CD4-positive, alpha-beta T cell treated with Interleukin-12 subunit alpha and Interleukin-12 subunit beta, for 1 hour (primary cell): Measurements from ENCODE around the gene ZNF469.

ENCODE experiments used
- DNase-seq: peaks from one replicate; pipeline ENCODE4 v3.0.0-alpha.2; 2020

ZNF469 gene, protein sequence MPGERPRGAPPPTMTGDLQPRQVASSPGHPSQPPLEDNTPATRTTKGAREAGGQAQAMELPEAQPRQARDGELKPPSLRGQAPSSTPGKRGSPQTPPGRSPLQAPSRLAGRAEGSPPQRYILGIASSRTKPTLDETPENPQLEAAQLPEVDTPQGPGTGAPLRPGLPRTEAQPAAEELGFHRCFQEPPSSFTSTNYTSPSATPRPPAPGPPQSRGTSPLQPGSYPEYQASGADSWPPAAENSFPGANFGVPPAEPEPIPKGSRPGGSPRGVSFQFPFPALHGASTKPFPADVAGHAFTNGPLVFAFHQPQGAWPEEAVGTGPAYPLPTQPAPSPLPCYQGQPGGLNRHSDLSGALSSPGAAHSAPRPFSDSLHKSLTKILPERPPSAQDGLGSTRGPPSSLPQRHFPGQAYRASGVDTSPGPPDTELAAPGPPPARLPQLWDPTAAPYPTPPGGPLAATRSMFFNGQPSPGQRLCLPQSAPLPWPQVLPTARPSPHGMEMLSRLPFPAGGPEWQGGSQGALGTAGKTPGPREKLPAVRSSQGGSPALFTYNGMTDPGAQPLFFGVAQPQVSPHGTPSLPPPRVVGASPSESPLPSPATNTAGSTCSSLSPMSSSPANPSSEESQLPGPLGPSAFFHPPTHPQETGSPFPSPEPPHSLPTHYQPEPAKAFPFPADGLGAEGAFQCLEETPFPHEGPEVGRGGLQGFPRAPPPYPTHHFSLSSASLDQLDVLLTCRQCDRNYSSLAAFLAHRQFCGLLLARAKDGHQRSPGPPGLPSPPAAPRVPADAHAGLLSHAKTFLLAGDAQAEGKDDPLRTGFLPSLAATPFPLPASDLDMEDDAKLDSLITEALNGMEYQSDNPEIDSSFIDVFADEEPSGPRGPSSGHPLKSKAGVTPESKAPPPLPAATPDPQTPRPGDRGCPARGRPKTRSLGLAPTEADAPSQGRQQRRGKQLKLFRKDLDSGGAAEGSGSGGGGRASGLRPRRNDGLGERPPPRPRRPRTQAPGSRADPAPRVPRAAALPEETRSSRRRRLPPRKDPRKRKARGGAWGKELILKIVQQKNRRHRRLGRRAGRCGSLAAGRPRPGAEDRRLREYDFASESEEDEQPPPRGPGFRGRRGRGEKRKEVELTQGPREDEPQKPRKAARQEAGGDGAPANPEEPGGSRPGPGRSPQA (N-terminal part only)

DNA sequence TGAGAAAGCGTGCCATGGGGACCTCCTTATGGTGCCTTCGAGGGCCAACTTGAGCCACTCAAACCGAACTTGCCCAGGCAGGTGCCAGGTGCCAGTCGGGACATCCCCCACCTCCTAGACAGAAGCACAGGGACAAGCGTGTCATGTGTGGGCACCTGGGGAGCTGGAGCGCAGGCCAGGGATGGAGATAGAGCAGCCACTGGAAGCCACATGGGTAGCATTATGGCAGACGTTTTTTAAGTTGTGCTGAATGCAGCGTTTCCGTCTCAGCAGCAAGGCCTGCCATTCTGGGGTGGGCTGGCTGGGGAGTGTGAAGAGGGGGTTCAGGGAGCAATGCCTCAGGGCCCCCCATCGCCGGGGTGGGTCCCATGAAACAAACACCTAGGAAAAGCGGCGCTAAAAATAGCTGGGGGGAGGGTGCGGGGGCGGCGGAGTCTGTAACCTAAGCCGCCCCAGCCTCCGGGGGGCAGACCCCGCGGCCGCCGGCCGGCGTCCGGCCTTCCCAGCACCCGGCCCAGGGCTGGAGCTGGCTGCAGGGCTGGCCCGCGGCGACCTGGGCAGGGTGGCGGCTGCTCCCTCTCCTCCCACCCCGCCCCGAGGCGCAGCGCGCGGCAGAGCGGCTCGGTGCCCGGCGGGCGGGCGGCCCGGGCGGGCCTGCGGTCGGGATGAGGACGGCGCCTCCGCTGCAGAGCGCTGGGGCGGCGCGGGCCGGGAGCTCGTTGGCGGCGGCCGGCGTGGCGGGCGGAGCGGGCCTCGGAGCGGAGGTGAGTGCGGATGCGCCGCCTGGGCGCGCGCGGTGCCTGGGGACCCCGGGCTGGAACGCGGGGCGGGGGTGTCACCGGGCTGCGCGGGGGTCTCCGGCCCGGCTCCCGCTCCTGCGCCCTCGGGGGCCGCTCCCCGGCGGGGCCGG, at the start of gene ZNF469:
TSS of gene ZNF469 (plus strand) at position 469 of the 910 bp plus-strand sequence. CDS start 44,512 bp downstream, outside the sequence.
- DNase-seq, result no peak

DNA sequence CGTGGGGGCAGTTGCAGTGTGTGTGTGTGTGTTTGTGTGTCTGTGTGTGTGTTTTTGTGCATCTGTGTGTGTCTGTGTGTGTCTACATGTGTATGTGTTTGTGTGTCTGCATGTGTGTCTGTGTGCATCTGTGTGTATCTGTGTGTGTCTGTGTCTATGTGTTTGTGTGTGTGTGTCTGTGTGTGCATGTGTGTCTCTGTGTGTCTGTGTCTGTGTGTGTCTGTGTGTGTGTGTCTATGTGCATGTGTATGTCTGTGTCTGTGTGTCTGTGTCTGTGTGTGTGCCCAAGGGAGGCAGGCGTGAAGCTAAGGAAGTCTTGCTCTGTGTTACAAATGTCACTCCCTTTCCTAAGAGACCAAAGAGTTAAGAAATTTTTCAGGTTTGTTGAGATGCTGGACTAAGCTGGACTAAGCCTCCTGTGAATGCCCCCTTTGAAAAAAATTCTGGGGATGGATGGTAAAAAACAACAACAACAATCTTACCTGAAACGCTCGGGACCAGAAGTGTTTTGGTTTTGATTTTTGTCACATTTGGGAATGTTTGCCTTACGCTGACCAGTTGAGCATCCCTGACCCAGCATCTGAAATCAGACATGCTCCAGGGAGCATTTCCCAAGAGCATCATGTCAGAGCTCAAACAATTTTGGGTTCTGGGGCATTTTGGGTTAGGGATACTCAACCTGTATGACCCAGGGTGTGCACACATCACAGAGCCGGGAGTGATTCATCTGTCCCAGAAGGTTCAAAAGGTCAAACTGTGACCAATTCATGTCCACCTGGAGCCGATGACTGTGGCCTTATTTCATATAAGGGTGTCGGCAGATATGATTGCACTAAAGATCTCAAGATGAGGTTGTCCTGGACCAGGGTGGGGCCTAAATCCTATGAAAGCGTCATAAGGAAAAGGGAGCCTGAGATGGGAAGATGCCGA, 48.6 kb upstream of the ZNF469 start:
- no peak for DNase-seq

DNA sequence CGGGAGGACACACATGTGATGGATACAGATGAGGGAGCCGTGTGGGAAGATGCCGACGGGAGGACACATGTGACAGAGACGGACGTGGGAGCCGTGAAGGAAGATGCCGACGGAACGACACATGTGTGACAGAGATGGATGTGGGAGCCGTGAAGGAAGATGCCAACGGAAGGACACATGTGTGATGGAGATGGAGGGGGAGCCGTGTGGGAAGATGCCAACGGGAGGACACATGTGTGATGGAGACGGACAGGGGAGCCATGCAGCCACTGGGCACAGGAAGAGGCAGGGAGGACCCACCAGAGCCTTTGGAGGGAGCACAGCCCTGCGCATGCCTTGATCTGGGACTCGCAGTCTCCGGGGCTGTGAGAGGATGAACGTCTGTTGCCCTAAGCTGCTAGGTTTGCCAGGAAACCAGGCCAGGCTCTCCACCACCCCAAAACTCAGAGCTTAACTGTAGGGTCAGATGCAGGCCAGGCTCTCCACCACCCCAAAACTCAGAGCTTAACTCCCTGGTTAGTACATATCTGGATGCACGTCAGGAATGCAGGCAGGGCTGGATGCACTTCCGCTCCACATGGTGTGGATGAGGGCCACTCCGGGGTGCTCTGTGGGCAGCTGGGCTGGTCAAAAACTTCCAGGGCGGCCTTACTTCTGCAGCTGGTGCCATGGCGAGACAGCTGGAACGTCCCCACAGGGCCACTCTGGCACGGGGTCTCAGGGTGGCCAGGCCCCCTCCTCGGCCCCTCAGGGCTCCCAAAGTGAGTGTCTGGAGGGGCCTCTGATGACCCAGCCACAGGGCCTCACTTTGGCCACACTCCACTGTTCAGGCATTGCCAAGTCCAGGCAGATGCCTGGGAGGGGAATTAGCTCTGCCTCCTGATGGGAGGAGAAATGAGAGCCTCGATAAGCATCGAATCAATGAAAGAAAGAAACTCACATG, 47.7 kb upstream of the ZNF469 start:
- DNase-seq, result no peak

DNA sequence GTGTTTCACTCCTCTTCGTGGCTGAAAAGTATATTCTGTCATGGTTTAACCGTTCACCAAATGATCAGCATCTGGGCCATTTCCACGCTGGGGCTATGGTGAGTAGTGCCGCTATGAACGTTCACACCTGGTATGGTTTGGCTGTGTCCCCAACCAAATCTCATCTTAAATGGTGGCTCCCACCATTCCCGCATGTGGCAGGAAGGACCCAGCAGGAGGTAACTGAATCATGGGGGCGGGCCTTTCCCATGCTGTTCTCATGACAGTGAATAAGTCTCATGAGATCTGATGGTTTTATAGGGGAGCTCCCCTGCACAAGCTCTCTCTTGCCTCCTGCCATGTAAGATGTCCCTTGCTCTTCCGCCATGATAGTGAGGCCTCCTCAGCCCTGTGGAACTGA, 45.7 kb upstream of the ZNF469 start:
- no peak for DNase-seq

DNA sequence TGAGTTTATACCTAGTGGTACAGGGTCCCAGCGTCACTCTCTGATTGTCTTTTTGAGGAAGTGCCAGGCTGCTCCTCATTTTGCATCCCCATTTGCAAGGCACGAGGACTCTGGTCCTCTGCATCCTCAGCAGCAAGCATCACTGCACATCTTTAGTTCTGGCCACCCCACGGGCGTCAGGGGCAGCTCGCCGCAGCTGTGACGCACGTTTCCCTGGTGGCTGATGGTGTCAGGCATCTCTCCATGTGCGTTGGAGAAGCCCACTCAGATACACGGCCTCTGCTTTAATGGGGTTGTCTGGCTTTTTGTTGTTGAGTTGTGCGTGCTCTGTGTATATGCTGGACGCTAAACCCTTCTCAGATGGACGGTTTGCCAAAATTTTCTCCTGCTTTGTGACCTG, 45.2 kb upstream of the ZNF469 start:
- no peak for DNase-seq

DNA sequence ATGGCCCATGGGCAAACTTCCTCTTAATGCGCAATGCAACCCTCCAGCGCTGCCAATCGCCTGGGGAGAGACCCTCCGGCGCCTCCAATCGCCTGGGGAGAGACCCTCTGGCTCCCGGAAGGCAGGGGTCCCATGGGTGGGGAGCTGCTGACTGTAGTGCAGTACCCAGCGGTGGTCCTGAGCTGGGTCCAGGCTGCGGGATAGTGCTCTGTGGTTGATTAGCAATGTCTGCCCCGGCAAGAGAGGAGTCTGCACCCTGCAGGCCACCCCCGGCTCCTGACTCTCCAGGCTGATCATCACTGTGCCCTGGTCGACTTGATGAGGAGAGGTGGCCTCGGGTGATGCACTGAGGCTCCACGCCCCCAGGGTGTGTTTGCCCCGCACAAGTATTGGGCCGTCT, 44.6 kb upstream of the ZNF469 start:
- DNase-seq, result no peak

DNA sequence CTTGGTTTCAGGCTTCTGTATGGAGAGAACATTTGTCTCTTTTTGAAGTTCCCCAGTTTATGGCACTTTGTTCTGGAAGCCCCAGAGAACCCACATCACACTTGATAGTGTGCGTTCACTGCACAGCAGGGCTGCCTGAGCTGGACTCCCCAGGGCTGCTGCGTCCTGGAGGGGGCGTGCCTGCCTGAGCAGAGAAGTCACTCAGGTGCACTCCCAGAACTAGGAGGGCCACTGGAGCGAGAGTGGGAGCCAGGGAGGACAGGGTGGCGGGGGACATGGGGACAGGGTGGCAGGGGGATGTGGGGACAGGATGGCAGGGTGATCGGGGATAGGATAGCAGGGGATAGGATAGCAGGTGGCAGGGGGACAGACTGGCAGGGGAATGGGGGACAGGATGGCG, 43.9 kb upstream of the ZNF469 start:
- no peak for DNase-seq

DNA sequence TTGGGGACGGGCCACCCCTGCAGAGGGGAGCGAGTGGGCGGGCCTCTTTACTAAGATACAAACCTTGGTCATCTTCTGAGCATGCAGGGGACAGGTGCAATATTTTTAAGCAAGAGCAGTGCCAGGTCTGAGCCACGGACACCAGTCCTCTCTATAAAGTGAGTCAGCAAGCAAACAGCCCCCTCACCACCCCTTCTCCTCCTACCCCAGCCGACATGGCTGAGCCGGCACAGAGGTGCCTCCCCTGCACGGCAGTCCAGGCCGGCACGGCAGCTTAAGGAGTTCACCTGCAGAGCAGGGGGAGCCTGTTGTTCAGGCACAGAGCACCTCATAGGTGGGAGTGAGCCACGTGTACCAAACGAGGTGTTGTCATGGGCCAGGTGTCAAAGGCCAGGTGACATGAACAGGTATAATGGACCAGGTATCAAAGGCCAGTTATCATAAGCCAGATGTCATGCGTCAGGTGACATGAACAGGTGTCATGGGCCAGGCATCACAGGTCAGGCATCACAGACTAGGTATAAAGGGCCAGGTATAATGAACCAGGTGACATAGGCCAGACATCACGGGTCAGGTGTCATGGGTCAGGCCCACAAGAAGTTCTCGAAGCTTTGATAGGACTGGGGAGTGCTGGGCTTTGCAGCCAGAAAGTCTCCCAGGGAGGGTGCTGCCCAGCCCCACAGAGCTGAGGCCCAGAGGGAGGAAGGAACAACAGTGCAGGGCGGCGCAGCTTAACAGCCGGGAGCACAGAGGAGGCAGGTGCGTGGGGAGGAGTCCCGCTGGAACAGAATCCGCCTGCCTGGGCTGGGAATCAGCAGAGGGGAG, 42.6 kb upstream of the ZNF469 start:
- no peak for DNase-seq

- DNase-seq, result no peak
These were observed 42.0 kb upstream of the ZNF469 start for GRCh38 chr16:88340755-88341150.

- DNase-seq, result no peak
These were observed 41.0 kb upstream of the ZNF469 start for GRCh38 chr16:88341551-88342290.

- no peak for DNase-seq
These were observed 40.3 kb upstream of the ZNF469 start for GRCh38 chr16:88342491-88342890.

DNA sequence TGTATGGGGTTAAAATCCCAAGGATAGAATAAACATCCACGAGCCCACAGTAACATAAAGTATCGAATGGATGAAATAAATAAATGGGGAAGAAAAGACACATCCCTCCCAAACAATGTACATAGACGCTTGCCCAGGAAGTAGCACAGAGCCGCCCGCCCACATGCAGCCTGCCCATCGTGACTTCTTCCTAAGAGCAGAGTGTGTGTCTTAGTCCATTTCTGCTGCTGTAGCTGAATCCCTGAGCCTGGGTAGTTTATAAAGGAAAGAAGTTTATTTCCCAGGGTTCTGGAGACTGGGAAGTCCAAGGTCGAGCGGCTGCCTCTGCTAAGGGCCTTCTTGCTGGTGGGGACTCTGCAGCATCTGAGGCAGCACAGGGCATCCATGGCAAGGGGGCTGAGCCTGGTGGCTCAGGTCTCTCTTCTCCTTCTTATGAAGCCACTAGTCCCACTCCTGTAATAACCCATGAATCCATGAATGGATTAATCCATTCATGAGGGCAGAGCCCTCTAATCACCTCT, 39.4 kb upstream of the ZNF469 start:
- no peak for DNase-seq

- DNase-seq, result no peak
These were observed 38.2 kb upstream of the ZNF469 start for GRCh38 chr16:88344411-88345030.

DNA sequence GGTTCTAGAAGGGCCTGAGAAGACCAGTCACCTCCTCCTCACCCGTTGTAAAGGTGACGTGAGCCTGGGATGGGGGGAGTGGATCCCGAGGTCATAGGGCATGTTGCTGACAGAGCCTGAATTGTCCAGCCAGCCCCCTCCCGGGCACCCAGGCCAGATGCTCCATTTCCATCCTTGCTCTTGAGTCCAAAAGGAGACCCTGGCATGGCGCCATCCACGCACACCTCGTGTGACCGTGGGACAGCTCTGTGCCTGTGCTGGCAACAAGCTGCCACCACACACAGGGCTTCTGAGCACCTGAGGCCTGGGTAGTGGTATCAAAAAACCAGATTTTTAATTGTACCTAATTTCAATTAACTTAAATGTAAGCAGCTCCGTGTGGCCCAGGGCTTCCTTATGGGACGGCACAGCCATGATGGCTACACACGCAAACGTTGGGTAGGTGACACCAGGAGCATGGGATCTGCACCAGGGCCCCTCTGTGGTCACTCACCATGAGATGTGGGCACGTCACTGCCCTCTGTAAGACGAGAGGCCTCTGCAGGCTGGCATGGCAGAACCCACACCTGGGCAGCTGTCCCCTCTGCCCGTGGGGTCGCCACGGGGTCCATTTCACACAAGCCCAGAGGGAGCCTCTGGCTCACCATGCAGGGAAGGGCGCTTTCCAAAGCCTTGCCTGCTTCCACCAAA, 37.6 kb upstream of the ZNF469 start:
- DNase-seq, result no peak

DNA sequence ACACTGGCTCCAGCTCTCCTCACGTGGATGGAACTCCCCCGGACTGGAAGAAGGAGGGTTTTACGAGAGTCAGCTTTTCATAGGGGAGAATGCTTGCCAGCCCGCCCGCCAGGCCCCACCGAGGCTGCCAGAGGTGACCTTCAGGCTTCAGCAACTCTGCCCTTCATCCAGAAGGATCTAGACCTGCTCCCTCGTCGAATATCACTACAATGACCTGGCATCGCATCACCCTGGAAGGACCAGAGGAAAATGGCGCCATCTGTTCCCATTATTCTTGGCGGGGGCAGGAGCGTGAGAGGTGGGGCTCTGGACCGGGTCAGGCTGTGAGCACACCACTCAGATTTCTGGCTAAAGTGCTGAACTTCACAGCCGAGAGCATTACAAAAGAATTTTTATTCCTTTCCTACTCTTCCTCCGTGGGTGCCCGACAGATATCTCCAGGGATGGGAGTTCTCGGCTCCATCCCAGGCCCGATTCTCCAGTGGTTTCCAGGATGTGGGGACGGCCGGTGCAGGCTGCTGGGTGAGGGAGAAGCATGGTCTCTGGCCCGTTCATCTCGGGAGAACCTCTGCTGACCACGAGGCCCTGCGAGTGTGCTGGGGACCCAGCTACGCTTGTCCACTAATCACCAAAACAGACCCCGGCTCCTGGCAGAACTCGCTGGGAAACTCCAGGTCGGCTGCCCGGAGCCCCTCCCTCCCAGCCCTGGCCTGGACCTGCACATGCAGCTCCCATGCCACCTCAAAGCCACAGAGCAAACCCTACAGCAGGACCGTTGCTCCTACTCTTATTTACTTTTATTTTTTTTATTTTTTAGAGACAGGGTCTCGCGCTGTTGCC, 36.8 kb upstream of the ZNF469 start:
- no peak for DNase-seq
